ENCODE measurements around the gene PTPRG. TPM values are rescaled to one million over a fixed set of nuclear protein-coding genes. Genes with fewer than 3 reads are reported as not detected.

PTPRG gene
- total RNA-seq, 1 experiment from 2014 or later: 32.1 TPM

DNA sequence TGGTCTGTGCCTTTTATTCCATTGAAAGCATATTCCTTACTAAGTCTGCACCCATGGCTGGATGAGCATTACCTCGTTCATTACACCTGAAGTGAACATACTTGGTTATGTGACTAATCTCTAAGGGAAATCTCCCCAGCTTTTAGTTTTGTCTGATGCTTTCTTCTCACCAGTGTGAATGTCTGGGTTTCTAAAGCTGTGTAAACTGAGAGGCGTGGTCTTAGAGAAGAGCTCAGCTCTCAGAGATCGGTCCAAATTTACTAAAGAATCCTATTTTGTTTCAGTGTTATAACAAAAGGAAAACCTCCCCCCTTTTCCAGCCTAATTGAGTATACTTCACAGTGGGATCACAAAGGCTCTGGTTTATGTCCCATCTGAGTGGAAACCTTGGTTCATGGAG lies 352.3 kb downstream of the PTPRG start:
- no peak for TF ChIP-seq JUND (IDR thresholded peaks at IDR 0.05)
- no peak for TF ChIP-seq CBX3 (IDR thresholded peaks at IDR 0.05; ENCODE audit: low read depth)
- no peak for TF ChIP-seq ZNF274 (IDR thresholded peaks at IDR 0.05; ENCODE audit: low read depth, low read length)
- no peak for TF ChIP-seq ELF1 (IDR thresholded peaks at IDR 0.05; ENCODE audit: borderline replicate concordance, low read depth)
- TF ChIP-seq, protein P1, sequence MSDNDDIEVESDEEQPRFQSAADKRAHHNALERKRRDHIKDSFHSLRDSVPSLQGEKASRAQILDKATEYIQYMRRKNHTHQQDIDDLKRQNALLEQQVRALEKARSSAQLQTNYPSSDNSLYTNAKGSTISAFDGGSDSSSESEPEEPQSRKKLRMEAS (IDR thresholded peaks at IDR 0.05): no peak
- no peak for TF ChIP-seq TCF7L2 (IDR thresholded peaks at IDR 0.05; ENCODE audit: borderline replicate concordance, extremely low read depth, insufficient read depth, insufficient read length)
- TF ChIP-seq, protein P2, sequence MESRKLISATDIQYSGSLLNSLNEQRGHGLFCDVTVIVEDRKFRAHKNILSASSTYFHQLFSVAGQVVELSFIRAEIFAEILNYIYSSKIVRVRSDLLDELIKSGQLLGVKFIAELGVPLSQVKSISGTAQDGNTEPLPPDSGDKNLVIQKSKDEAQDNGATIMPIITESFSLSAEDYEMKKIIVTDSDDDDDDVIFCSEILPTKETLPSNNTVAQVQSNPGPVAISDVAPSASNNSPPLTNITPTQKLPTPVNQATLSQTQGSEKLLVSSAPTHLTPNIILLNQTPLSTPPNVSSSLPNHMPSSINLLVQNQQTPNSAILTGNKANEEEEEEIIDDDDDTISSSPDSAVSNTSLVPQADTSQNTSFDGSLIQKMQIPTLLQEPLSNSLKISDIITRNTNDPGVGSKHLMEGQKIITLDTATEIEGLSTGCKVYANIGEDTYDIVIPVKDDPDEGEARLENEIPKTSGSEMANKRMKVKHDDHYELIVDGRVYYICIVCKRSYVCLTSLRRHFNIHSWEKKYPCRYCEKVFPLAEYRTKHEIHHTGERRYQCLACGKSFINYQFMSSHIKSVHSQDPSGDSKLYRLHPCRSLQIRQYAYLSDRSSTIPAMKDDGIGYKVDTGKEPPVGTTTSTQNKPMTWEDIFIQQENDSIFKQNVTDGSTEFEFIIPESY (IDR thresholded peaks at IDR 0.05; ENCODE audit: extremely low read depth, insufficient replicate concordance, low read length): no peak
- Histone ChIP-seq H3K9me2 (ENCODE audit: insufficient read depth) (no peaks in the 10 kb centered on the region), H3K9ac (ENCODE audit: low read length) (no peak overlapping the region), H3K4me3 (replicated peaks in 1 of 2; ENCODE audit: low read depth in 1 of 2, low read length in 2 of 2) (no peak overlapping the region), H3K79me2 (ENCODE audit: insufficient read depth, low read length) (no peaks in the 10 kb centered on the region), H3K4me1 (ENCODE audit: control insufficient read depth in 1 of 2, insufficient read depth in 2 of 2, low read length in 2 of 2) (no peaks in the 10 kb centered on the region), H3K36me3 (ENCODE audit: control insufficient read depth in 1 of 2, insufficient read depth in 2 of 2, low read length in 2 of 2) (no peaks in the 10 kb centered on the region), H3K4me2 (ENCODE audit: low read length) (no peak overlapping the region), H3K27ac (ENCODE audit: low read depth, low read length) (no peak overlapping the region), H3K27me3 (ENCODE audit: insufficient read depth, low read length) (no peaks in the 10 kb centered on the region), H3K9me3 (ENCODE audit: control insufficient read depth in 1 of 2, insufficient read depth in 1 of 2, low read depth in 1 of 2, low read length in 2 of 2) (no peaks in the 10 kb centered on the region), H4K20me1 (ENCODE audit: insufficient read depth) (no peaks in the 10 kb centered on the region), H2AFZ (ENCODE audit: low read depth, low read length, poor library complexity, severe bottlenecking) (no peak overlapping the region)
- no peak for DNase-seq (ENCODE audit: low read depth, low spot score)
- ChIA-PET CTCF (interaction anchor here (1.9 kb wide), 1 partner anchor 23 kb away, joined by 5 read pairs; no protein-coding TSS in a partner anchor), RAD21 (ENCODE audit: low non-redundant PET in 1 of 2, low total read pairs in 2 of 2, uncharacterized antibody in 2 of 2, unreplicated experiment in 2 of 2) (no interaction called here), POLR2A (no interaction called here)
- no TSS peak for BruUV-seq (replicated peaks)
- intact Hi-C loops (cut with micrococcal nuclease): no loop called here
- no peak for ATAC-seq

DNA sequence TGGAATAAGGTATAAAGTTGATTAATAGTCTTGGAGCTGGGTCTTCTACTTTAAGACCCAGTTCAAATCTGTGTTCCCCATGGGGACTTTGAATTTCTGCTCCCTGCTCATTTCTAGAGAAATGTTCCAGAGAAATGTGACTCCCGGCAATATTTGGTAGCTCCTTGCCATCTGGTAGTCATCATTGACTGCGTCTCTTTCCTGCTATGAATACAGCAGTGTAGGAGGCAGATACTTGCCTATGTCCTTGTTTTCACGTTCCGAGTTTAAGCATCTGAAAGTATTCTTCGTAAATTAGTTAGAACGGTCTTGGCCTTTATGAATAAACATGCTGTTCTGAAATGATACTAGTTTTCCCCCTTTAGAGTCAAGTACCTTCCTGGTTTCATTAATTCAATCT lies 352.9 kb downstream of the PTPRG start:
- Histone ChIP-seq H3K9ac (ENCODE audit: low read length) (no peak overlapping the region), H3K27ac (ENCODE audit: low read depth, low read length) (no peak overlapping the region), H3K4me1 (ENCODE audit: control insufficient read depth in 1 of 2, insufficient read depth in 2 of 2, low read length in 2 of 2) (no peaks in the 10 kb centered on the region), H3K9me3 (ENCODE audit: control insufficient read depth in 1 of 2, insufficient read depth in 1 of 2, low read depth in 1 of 2, low read length in 2 of 2) (no peaks in the 10 kb centered on the region), H4K20me1 (ENCODE audit: insufficient read depth) (no peaks in the 10 kb centered on the region), H2AFZ (ENCODE audit: low read depth, low read length, poor library complexity, severe bottlenecking) (no peak overlapping the region), H3K9me2 (ENCODE audit: insufficient read depth) (no peaks in the 10 kb centered on the region), H3K79me2 (ENCODE audit: insufficient read depth, low read length) (no peaks in the 10 kb centered on the region), H3K4me3 (replicated peaks in 1 of 2; ENCODE audit: low read depth in 1 of 2, low read length in 2 of 2) (no peak overlapping the region), H3K4me2 (ENCODE audit: low read length) (no peak overlapping the region), H3K36me3 (ENCODE audit: control insufficient read depth in 1 of 2, insufficient read depth in 2 of 2, low read length in 2 of 2) (no peaks in the 10 kb centered on the region), H3K27me3 (ENCODE audit: insufficient read depth, low read length) (no peaks in the 10 kb centered on the region)
- ChIA-PET RAD21 (ENCODE audit: low non-redundant PET in 1 of 2, low total read pairs in 2 of 2, uncharacterized antibody in 2 of 2, unreplicated experiment in 2 of 2) (no interaction called here), CTCF (interaction anchor here (1.9 kb wide), 1 partner anchor 22 kb away, joined by 5 read pairs; no protein-coding TSS in a partner anchor), POLR2A (no interaction called here)
- no TSS peak for BruUV-seq (replicated peaks)
- ATAC-seq (no peak), DNase-seq (ENCODE audit: low read depth, low spot score) (no peak)
- intact Hi-C loops (cut with micrococcal nuclease): no loop called here
- no peak for TF ChIP-seq ELF1 (IDR thresholded peaks at IDR 0.05; ENCODE audit: borderline replicate concordance, low read depth)
- no peak for TF ChIP-seq YY1 (IDR thresholded peaks at IDR 0.05; ENCODE audit: extremely low read depth, insufficient replicate concordance, low read depth, low read length)
- no peak for TF ChIP-seq ZFX (IDR thresholded peaks at IDR 0.05)
- no peak for TF ChIP-seq ZNF274 (IDR thresholded peaks at IDR 0.05; ENCODE audit: low read depth, low read length)
- TF ChIP-seq, protein P3, sequence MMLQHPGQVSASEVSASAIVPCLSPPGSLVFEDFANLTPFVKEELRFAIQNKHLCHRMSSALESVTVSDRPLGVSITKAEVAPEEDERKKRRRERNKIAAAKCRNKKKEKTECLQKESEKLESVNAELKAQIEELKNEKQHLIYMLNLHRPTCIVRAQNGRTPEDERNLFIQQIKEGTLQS (IDR thresholded peaks at IDR 0.05): no peak
- TF ChIP-seq POLR2AphosphoS5 (IDR thresholded peaks at IDR 0.05; ENCODE audit: low read depth, low read length): no peak
- TF ChIP-seq, protein P2 (IDR thresholded peaks at IDR 0.05; ENCODE audit: extremely low read depth, insufficient replicate concordance, low read length): no peak
- TF ChIP-seq, protein P4, sequence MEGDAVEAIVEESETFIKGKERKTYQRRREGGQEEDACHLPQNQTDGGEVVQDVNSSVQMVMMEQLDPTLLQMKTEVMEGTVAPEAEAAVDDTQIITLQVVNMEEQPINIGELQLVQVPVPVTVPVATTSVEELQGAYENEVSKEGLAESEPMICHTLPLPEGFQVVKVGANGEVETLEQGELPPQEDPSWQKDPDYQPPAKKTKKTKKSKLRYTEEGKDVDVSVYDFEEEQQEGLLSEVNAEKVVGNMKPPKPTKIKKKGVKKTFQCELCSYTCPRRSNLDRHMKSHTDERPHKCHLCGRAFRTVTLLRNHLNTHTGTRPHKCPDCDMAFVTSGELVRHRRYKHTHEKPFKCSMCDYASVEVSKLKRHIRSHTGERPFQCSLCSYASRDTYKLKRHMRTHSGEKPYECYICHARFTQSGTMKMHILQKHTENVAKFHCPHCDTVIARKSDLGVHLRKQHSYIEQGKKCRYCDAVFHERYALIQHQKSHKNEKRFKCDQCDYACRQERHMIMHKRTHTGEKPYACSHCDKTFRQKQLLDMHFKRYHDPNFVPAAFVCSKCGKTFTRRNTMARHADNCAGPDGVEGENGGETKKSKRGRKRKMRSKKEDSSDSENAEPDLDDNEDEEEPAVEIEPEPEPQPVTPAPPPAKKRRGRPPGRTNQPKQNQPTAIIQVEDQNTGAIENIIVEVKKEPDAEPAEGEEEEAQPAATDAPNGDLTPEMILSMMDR (IDR thresholded peaks at IDR 0.05 in 2 of 3, conservative IDR thresholded peaks at IDR 0.05 in 1 of 3; ENCODE audit: borderline replicate concordance in 1 of 3, insufficient read depth in 1 of 3, low read depth in 2 of 3, low read length in 2 of 3): no peak
- TF ChIP-seq SP1 (IDR thresholded peaks at IDR 0.05; ENCODE audit: low read depth): no peak
